GM21528 (cell line): ENCODE data around the gene NECAB2.
"Not testable (repeated sequence)": the region's sequence is repeated elsewhere in the genome, so short reads cannot be mapped to it uniquely, and the experiment has no call there.

ENCODE experiments used
- ATAC-seq: cut with Tn5 transposase; IDR thresholded peaks from one replicate; pipeline ENCODE4 v1.9.1; 2021; ENCODE audit warnings: mild to moderate bottlenecking, moderate library complexity; ENCODE audit not compliant: unreplicated experiment, low FRiP score

Gene NECAB2

DNA sequence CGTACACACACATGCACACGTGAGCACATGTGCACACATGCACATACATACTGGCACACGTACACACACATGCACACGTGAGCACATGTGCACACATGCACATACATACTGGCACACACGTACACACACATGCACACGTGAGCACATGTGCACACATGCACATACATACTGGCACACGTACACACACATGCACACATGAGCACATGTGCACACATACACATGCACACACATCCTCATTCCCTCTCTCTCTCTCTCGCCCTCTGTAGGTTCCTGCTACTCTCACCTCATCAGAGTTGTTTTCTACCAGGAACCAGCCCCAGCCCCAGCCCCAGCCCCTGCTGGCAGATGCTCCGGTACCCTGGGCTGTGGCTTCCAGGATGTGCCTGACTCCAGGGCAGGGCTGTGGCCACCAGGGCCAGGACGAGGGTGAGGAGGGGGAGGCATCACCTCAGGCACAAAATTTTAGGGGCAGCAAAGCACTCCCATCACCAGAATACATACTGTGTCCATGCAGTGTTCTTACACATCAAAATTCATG, 17.1 kb upstream of the NECAB2 start:
- not testable (repeated sequence) for ATAC-seq

DNA sequence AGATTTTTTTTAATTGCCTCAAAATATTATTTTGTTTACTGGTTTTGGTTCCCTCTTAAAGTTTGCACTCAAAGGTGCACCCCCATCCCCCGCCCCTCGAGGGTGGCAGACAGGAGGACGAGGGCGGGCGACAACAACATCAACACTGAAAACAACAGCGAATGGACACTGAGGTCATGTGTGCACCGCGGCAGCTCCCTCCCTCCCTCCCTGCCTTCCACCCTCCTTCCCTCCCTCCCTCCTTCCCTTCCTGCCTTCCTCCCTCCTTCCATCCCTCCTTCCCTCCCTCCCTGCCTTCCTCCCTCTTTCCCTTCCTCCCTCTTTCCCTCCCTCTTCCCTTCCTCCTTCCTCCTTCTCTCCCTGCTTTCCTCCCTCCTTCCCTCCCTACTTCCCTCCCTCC, 16.5 kb upstream of the NECAB2 start:
- ATAC-seq, result no peak

DNA sequence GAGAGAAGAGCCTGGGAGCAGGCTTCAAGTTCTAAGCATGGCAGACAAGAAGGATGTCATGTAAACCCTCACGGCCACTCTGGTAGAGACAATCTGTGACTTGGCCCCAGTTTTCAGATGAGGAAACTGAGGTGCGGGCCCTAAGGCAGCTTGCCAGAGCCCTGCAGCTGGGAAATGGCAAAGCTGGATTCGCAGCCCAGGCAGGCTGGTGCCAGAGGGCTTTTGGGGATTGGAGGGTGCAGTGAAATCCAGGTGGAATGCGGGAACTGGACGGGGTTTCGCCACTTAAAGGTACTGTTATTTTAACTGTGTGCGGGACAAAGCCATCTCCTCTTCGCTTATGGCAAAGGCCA, 15.5 kb upstream of the NECAB2 start:
- ATAC-seq, result no peak

DNA sequence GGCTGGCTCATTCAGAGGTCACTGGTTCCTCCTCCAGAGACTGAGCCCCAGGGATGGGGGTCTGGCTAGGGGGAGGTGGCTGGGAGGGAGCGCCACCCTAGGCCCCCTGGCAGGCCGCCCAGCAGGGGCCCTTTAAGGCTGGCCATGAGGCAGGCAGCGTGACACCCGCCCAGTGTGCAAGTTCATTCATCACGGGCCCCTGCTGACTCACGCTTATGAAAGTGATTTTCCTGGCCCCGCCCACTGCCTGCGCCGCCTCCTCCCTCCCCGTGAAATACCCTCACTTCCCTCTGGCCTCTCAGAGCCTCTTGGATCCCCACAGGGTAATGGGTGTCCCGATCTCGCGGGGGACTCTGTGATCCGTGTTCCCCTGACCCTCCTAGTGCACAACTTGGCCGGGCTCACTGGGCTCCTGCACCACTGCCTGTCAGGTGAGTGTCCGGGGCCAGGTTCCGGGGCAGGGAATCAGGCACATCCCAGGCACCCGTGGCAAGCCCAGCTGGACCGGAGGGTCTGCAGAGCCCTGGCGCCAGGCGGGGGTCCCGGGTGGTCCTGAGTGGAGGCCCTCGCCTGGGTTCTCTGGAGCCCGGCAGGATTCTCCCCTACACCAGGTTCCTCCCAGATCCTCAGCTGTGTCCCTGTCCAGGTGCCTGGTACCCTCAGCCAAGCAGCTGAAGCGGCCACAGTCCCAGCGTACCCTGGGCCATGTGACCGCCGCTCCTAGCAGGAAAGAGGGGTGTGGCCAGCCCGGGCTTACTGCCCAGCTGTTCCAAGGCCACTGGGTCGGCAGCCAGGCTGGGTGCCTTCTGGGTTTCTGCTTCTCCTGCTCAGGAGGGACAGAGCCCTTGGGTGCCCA, 14.9 kb upstream of the NECAB2 start, which contains the start of gene OSGIN1:
TSS of gene OSGIN1 (plus strand) at position 301 of the 856 bp plus-strand sequence. CDS start 4,432 bp downstream, outside the sequence.
- ATAC-seq, result peak; percentile 71

DNA sequence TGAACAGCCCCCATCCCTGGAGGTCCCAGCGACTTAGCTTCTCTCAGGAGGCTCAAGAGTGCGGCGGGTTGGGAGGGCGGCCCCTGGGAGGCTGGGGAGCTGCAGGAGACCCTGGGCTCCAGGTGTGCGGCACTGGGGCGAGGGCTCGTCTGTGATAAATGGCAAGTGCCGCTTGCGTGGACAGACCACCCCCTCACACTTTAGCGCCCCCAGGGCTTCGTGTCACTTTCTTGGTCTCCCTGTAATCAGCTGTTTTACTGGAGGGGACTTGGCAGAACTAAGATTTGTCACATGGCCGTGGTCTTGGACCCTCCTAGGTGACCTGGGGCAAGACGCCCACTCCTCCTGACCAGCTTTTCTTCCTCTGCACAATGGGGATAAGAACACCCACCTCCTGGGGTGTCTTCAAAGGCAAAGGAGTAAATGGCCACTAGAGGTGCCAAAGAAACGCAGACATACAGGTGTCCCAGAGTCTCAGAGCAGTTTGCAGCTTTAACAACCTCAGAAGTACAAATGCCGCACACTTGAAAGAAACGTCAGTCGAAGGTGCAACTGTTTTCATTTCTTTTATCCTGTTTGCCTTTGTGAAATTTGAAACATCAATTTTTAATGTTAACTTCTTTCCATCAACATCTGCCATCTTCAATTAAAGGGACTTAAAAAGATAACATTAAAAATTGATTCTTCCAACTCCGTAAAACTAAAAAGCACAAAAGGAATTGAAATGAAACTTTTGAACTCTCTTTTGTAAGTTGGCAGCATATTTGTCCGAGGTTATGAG, 14.1 kb upstream of the NECAB2 start:
- no peak for ATAC-seq

DNA sequence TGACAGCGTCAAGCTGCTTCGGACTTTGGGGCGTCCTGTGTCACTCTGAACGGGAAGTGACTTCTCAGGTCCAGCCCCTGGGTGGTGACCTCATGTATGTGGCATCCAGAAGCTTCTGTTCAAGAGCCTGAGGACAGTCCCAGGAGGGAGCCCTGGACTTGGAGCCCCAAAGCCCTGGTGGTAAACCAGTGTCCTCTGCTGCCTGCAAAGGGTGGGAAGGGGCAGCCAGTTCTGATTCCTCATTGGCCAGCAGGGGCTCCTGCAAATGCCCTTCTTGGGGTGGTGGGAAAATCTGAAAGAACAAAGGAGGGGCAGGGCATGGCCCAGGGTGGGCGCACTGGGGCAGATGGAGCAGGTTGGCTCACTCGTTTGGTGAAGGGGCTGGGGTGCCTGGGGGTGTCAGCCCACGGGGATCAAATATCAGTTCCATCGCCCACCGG, 13.4 kb upstream of the NECAB2 start:
- ATAC-seq, result no peak

DNA sequence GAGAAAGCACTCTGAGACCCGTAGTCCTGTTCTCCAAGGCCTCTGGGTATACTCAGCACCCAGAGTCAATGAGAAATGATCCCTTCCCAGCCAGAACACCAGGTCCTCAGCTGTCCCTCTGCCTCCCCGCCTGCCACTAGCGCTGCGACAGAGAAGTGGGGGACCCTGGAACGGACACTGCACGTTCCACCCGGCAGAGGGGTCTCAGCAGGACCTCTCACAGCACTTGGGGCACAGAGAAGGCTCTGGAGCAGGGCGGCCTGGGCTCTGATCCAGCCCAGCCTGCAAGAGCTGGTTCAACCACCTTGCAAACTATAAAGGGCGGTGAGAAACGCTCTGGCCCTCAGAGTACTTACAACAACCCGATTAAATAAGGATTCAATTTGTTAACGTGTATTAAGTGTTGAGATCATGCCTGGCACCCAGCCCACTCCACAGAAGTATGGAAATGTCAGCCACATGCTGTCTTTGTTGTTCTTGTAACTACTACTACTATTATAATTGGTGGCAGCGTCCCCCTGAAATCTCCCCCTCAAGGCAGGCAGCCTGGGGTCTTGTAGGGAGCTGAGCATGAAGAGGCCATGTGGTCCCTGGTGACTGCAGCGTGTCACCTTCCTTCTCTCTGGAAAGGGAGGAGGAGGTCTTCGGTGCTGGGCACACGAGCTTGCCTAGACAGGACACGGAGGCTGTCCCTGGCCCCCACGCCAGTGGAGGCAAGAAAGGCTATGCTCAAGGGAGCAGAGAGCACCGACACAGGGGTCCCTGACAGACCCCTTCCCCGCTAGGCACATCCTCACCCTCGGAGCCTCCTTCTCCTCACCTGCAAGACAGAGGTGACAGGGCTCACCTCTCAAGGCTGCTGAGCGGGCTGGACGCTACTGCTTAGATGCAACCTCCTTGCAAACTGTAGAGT, 12.6 kb upstream of the NECAB2 start:
- no peak for ATAC-seq

DNA sequence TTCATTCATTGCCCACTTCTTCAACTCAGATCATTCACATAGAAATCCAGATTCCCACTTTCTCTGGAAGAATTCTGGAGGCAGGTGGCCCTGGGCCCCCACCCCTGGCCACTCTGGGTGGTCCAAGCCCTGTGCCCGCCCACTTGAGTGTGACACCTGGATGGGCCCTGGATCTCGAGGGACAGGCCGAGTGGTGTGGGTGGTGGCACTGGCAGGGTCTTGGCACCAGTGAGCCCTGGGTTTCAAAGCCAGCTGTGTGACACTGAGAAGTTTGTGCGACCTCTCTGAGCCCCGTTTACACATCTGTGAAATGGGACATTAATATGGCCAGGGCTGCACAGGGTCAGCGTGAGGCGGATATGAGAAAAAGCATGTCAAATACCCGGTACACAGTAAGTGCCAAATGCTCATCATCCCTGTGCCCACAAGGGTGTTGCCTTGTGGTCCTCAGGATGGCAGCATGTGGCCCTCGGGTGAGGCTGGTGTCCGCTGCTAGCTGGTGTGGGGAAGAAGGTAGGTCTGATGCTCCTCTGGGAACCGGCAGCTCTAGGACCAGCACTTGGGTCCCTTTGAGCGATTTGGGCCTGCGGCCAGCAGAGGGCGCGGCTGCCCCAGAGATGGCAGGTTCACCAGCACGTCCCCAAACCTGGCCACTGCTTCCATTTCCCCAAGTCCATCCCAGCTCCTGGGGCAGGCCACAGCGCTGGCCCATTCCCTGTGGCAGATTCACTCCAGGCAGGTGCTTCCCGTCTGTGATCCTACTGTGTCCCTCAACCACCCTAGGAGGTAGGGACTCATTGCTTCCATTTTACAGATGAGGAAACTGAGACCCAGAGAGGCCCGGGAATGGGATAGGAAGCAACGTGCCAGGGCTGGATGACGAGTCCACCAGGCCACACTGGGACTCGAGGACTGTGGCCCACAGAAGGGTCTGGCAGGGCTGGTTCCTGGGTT, 11.4 kb upstream of the NECAB2 start:
- ATAC-seq, result peak; percentile 49

DNA sequence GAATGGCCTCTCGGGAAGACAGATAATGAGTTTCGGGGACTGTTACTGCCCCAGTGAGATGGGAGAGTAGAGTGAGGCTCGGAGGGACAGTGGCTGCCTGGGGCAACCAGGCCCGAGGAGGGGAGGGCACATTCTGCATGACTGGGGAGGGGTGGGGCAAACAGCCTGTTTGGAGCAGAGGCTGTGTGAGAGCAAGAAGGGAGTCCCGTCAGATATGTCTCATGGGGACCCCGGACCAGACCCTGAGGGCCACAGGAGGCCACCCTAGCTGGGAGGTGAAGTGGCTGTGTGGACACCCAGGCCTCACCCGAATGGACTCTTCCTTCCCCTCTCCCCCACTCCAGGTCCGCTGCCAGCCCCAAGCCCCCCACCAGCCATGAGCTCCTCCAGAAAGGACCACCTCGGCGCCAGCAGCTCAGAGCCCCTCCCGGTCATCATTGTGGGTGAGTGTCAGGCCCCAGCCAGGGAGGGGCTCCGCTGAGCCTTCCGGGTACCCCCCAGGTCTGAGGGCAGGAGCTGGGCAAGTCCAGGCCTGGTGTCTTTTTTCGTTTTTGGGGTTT, 10.7 kb upstream of the NECAB2 start:
- no peak for ATAC-seq

DNA sequence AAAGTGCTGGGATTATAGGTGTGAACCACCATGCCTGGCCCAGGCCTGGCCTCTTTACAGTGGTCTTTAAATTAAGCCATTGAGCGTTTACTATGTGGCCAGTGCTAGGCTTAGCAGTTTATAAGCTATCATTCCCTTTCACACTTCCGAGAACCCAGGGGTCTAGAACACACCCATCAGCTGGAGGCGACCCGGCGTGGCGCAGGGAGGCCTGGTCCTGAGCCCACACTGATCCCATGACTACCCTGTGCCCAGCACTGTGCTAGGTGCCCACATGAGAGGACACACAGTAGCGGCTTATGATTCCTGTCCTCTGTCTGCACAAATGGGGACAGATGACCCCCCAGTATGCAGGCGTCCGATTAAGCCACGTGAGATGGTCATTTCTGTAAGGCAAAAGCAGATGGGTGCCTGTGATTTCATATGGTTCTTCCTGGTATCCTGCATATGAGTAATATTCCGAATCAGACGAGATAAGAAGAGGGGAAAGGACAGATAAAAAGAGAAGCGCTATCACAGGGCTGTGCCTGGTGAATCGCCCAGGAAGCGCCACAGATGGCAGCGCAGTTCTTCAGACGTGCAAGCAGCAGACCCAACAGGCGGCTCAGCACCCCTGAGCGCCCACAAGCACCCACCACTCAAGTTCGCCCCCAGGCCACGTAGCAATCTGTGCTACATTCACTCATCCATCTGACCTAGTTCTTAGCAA, 9.8 kb upstream of the NECAB2 start:
- no peak for ATAC-seq

DNA sequence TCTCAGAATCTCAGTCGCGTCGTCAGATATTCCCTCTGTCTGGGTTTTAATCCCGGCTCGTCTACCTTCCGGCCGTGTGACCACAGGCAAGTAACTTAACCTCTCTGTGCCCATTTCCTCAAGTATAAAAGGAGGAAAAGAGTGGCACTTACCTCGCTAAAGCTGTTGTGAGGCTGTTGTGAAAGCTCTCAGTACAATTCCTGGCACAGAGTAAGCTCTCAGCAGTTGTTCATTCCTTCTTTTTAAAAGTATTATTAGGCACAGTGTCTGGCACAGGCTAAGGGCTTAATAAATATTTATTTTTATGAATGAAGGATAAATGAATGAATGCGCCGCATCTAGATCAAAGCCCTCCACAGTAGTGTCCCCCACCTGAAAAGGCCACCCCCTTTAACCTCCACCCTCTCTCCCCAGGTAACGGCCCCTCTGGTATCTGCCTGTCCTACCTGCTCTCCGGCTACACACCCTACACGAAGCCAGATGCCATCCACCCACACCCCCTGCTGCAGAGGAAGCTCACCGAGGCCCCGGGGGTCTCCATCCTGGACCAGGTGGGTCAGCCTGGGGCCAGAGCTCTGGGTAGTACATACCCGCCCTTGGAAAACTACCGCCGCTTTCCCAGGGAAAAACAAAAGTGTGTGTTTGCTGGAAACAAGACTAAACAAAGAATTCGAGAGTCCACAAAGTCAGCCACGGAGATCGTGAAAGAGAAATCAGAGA, 9.0 kb upstream of the NECAB2 start:
- no peak for ATAC-seq

DNA sequence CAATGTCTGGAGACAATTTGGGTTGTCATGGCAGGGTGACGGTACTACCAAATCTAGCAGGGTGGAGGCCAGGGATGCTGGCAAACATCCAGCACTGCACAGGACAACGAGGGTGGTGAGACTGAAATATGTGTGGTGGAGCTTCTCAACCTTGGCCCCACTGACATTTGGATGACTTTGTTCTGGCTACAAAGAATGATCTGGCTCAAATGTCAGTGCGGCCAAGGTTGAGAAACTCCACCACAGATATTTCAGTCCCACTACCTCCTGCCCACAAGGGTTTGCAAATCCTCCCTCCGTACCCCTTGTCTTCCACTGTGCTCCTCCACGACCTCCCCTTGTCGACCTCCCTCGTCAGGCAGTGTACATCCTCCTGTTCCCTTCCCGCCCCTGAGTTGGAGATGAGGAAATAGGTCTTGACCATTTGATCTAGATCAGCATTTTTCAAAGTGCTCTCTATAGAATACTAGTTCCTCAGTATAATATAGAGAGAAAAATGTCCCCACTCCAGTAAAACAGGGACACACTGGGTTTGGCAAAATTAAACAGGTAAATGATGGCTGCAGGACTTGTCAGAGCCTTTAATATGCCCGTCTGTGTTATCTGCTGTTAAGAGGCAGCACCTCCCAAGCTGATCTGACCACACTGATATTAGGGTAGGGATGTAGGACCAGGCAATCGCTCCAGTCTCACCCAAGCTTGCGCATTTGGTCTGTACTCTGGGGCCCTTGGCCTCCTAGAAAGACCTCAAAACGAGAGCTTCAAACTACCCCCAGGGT, 8.2 kb upstream of the NECAB2 start:
- no peak for ATAC-seq

DNA sequence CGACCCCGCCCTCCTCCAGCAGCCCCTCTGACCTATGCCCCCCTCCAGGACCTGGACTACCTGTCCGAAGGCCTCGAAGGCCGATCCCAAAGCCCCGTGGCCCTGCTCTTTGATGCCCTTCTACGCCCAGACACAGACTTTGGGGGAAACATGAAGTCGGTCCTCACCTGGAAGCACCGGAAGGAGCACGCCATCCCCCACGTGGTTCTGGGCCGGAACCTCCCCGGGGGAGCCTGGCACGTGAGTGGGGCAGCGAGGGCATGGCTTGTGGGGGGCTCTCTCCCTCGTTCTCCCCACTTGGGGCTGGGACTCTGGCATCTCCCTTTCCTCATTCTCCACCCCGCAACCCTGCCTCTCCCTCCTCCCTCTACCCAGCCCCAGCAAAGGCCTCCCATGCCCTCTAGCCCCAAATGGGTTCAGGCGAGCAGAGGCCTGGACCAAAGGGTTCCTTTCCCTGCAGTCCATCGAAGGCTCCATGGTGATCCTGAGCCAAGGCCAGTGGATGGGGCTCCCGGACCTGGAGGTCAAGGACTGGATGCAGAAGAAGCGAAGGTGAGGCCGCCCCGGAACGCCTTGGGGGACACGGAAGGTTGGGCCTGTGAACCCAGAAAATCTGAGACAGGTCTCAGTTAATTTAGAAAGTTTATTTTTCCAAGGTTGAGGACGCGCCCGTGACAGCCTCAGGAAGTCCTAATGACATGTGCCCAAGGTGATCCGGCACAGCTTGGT, 7.4 kb upstream of the NECAB2 start:
- ATAC-seq, result no peak

DNA sequence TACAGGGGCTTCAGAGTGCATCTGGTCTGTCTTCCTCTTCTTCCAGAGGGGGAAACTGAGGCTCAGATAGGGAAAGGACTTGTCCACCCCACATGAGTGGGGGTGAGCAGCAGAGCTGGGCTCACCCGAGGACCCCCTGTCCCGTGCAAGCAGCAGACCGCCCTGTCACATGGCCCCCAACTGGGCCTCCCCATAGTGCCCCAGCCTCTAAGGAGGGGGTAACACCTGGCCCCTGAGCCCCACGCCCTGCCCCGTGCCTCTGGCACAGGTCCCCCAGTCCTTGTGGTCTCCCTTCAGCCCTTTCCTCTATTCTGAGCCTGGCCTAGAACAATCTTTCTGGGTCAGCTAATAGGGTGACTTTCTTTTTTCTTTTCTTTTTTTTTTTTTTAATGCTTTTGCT, 6.5 kb upstream of the NECAB2 start:
- no peak for ATAC-seq

DNA sequence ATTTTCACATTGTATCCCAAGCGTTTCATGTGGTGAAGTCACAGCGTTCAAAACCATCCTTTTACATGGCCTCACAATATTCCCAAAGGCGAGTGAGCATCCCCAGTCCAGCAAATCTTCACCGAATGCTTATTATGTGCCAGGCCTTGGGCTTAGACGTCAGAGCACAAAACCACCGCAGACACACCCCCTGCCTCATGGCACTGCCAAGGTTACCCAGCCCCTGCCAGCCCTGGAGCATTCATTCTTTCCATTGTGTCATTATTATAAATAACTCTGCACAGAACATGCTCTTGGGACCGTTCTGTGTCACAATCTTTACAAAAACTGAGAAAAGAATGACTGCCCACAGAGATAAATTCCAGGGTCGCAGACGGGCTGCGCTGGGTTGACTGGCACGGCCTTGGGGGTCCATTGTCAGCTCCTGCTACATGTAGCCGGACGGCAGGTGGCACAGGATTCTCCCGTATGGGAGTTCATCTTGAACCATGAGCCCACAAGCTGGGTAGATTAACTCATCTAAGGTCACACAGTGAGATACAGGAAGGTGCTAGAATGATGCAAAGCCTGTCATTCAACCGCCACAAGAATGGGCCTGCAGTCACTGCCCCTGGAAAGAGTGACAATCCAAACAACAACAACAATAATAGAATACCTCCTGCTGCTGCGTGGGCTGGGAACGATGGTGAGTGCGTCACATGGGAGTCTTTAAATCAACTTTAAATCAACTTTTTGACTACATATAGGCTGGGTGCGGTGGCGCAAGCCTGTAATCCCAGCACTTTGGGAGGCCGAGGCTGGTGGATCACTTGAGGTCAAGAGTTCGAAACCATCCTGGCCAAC, 4.5 kb upstream of the NECAB2 start:
- no peak for ATAC-seq
